ENCODE results near the gene CDC42SE2.
"Not testable (repeated sequence)": the region's sequence is repeated elsewhere in the genome, so short reads cannot be mapped to it uniquely, and the experiment has no call there.

Gene CDC42SE2

GRCh38 chr5:131371835-131372234, 108.0 kb downstream of the CDC42SE2 start:
- DNase-seq: no peak

GRCh38 chr5:131373265-131373664, 109.4 kb downstream of the CDC42SE2 start:
- no peak for DNase-seq

GRCh38 chr5:131375351-131375750, 111.5 kb downstream of the CDC42SE2 start:
- no peak for DNase-seq

GRCh38 chr5:131377346-131377745, 113.5 kb downstream of the CDC42SE2 start:
- DNase-seq: no peak

GRCh38 chr5:131377785-131378325, 114.0 kb downstream of the CDC42SE2 start:
- DNase-seq: no peak

- DNase-seq: no peak
Measured at GRCh38 chr5:131378721-131379541, 115.1 kb downstream of the CDC42SE2 start.

GRCh38 chr5:131379723-131380122, 115.9 kb downstream of the CDC42SE2 start:
- DNase-seq: peak; percentile 61

GRCh38 chr5:131380238-131380637, 116.4 kb downstream of the CDC42SE2 start:
- not testable (repeated sequence) for DNase-seq

GRCh38 chr5:131381021-131381420, 117.2 kb downstream of the CDC42SE2 start:
- DNase-seq: no peak

- DNase-seq: peak; percentile 13
Measured at GRCh38 chr5:131381777-131382176, 117.9 kb downstream of the CDC42SE2 start.

- peak; percentile 17 for DNase-seq
Measured at GRCh38 chr5:131382407-131383395, 118.8 kb downstream of the CDC42SE2 start.

GRCh38 chr5:131384173-131384572, 120.3 kb downstream of the CDC42SE2 start:
- no peak for DNase-seq

- peak; percentile 71 for DNase-seq
Measured at GRCh38 chr5:131384616-131385214, 120.9 kb downstream of the CDC42SE2 start.

GRCh38 chr5:131386124-131386523, 122.3 kb downstream of the CDC42SE2 start:
- DNase-seq: no peak

GRCh38 chr5:131386779-131387178, 122.9 kb downstream of the CDC42SE2 start:
- DNase-seq: no peak

GRCh38 chr5:131387255-131387654, 123.4 kb downstream of the CDC42SE2 start:
- no peak for DNase-seq

- DNase-seq: peak; percentile 15
Measured at GRCh38 chr5:131389096-131389868, 125.4 kb downstream of the CDC42SE2 start.

- no peak for DNase-seq
Measured at GRCh38 chr5:131389869-131390265, 126.0 kb downstream of the CDC42SE2 start.

- DNase-seq: no peak
Measured at GRCh38 chr5:131392466-131393095, 128.7 kb downstream of the CDC42SE2 start.

GRCh38 chr5:131393498-131393968, 129.7 kb downstream of the CDC42SE2 start:
- DNase-seq: no peak

- peak; percentile 15 for DNase-seq
Measured at GRCh38 chr5:131394128-131394527, 130.3 kb downstream of the CDC42SE2 start.
